HPDE6-E6E7 (cell line): Measurements from ENCODE around the gene POLRMT.
A peak's percentile ranks its signal among the peaks of the same experiment; 100 is the strongest.
"Not testable (repeated sequence)": the region's sequence is repeated elsewhere in the genome, so short reads cannot be mapped to it uniquely, and the experiment has no call there.

Experiments used
- DNase-seq: peaks from one replicate; pipeline ENCODE4 v3.0.0; 2011; ENCODE audit warnings: missing footprints; ENCODE audit errors: extremely low spot score

The POLRMT gene

DNA sequence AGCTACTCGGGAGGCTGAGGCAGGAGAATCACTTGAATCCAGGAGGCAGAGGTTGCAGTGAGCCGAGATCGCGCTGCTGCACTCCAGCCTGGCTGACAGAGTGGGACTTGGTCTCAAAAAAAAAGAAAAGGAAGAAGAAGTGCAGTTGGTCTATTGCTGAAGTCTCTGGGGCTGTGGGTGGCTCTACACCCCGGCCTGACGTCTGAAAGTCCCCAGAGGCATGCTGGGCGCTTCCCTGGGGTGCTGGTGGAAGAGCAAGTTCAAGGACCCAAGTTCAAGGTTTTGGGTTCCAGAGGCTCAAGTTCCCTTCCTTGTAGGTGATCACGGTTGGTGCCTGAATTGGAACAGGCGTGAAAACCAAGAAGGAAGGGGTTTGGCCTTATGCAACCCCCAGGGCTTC is 39.8 kb downstream of the POLRMT start:
- DNase-seq: no peak

- DNase-seq: no peak
Observed at GRCh38 chr19:593055-593454, 40.3 kb downstream of the POLRMT start.

GRCh38 chr19:592101-592500 is 41.2 kb downstream of the POLRMT start:
- DNase-seq: no peak

DNA sequence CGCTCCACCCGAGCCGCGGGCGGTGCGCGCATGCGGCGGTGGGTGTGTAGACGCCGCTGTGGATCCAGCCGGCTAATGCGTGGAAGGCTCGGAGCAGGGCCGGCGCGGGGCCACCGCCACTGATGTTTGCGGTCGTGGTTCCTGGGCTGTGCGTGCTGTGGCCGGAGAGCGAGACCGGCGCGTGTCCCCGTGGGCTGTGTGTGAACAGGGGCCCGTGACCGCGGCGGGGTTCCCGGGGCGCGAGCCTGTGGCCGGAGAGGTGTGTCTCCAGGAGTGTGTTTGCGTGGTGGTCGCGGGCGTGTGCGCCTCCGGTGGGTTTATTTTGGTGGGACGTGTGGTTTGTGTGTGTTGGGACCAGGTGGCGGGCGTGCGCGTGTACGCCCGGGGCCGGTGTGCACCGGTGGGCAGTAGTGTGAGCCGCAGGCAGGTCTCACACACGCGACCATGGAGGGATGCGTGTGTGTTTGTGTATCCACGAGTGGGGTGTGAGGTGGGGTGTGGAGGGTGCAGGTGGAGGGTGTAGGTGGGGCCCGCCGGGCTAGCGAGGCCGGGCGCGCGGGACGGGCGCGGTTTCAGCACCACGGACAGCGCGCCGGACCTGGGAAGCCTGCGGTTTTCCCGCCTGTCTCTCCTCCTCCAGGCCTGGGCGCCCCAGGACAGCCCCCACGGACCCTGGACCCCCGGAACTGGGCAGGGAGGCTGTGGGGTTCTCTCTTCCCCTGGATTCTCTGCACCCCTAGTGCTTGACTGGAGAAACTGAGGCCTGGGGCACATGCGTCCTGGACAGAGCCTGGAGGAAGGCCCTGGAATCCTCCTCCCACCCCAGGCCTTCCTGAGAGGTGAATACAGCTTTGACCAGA is 42.0 kb downstream of the POLRMT start:
- DNase-seq: no peak

DNA sequence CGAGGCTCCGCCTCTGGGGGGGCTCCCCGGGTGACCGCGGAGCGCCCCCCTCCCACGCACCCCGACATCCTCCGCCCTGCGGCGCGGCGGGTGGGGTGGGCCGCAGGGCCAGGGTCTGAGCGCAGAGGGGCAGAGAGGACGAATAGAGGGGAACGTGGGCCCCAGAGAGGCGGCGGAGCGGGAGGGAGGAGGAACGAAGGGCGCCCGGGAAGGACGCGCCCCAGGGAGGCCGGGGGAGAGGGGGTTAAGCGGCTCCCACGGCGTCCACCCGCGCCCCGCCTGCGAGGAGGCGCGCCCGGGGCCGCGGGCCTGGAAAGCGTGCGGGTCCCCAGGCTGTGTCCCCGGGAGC is 42.6 kb downstream of the POLRMT start:
- no peak for DNase-seq

GRCh38 chr19:590396-590745 is 43.0 kb downstream of the POLRMT start:
- DNase-seq: no peak

DNA sequence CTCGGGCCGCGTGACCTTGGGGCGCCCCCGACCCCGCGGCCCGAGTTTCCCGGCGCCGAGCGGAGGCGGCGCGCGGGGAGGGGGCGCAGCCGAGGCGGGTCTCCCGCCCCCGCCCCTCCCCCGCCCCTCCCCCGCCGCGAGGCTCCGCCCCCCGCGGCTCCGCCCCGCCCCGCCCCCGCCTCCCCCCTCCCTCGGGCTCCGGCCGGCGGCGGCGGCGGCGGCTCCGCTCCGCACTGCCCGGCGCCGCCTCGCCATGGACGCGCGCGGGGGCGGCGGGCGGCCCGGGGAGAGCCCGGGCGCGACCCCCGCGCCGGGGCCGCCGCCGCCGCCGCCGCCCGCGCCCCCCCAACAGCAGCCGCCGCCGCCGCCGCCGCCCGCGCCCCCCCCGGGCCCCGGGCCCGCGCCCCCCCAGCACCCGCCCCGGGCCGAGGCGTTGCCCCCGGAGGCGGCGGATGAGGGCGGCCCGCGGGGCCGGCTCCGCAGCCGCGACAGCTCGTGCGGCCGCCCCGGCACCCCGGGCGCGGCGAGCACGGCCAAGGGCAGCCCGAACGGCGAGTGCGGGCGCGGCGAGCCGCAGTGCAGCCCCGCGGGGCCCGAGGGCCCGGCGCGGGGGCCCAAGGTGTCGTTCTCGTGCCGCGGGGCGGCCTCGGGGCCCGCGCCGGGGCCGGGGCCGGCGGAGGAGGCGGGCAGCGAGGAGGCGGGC is 43.5 kb downstream of the POLRMT start, which contains the start of gene HCN2:
Gene HCN2 (plus strand): TSS at position 189 of the 703 bp plus-strand sequence. CDS start 65 bp downstream, at position 254.
- no peak for DNase-seq

- no peak for DNase-seq
Observed at GRCh38 chr19:588741-589692, 44.3 kb downstream of the POLRMT start.

DNA sequence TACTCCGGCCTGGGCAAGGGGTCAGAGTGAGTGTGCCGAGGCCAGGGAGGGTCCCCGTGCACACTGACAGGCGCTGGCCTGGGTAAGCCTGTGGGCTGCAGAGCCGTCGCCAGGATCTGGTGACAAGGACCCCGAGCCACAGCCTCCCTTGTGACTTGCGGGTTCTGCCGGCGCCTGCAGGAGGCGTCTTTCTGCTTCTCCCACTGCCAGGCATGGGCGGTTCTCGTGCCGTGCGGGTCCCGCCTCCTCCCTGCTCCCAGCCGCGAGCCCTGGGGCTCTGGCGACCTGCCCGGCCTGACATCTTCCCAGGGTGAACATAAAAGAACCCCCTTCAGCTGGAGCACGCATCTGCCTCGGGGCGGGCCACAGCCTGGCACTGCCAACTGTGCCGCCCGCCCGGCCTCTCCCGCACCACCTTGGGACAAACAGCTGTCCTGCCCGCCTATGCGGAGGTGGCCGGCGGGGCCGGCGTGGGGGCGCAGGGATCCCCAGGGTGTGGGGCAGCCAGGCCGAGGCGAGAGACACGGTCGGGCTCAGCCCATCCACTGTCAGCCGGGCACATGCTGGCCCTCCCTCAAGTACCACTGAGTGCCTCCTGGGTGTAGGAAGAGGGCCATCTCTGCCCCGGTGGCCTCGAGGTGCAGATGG is 45.1 kb downstream of the POLRMT start:
- DNase-seq: peak; percentile 49

DNA sequence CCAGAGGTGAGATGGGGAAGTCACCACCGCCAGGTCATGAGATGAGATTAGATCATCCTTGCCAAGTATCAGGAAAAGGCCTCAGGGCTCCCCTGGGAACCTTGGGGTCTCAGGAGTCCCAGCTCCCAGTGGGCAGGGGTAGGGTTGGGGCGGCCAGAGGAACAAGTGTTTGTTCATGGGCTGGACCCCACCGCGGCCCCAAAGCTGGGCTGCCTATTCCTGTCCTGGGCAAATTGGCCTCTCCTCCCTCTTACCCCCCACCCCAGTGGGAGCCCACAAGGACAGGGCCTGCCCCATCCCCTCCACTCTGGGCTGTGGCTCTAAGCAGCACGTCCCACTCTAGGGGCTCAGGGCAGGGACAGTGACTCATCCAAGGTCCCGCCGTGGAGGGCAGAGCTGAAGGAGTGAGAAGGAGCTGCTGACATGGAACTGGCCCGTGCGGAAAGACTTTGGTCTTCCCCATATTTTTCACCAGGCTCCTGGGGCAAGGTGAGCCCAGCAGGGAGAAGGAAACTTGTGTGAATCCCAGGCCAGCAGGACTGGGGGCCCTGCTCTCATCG is 47.7 kb downstream of the POLRMT start:
- DNase-seq: no peak

GRCh38 chr19:585146-585545 is 48.2 kb downstream of the POLRMT start:
- DNase-seq: not testable (repeated sequence)

GRCh38 chr19:584240-585001 is 48.9 kb downstream of the POLRMT start:
- no peak for DNase-seq

- DNase-seq: no peak
Observed at GRCh38 chr19:583968-584239, 49.4 kb downstream of the POLRMT start.

DNA sequence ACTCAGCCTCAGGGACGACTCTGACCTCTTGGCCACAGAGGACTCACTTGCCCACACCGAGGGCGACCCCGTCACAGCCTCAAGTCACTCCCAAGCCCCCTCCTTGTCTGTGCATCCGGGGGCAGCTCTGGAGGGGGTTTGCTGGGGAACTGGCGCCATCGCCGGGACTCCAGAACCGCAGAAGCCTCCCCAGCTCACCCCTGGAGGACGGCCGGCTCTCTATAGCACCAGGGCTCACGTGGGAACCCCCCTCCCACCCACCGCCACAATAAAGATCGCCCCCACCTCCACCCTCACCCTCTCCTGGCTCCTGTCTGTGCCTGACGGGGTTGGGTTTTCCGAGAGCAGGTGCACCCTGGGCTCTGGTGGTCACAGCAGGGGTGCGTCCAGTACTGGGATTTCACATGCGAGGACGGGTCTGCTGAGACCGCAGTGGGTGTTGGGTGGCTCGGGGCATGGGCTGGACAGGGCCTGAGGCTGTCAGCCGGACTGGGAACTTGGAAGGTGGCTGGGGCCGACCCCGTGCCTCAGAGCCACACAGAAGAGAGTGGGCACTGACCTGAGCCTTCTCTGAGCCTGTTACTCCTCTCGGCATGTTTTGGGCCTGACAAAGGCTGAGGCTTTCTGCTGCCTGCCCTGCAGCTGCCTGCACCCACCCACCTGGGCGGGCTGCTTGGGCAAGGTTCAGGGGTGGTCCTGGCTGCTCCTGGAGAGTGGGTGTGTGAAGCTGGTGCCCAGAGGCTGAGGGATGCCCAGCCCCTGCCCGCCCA is 50.0 kb downstream of the POLRMT start:
- DNase-seq: no peak

DNA sequence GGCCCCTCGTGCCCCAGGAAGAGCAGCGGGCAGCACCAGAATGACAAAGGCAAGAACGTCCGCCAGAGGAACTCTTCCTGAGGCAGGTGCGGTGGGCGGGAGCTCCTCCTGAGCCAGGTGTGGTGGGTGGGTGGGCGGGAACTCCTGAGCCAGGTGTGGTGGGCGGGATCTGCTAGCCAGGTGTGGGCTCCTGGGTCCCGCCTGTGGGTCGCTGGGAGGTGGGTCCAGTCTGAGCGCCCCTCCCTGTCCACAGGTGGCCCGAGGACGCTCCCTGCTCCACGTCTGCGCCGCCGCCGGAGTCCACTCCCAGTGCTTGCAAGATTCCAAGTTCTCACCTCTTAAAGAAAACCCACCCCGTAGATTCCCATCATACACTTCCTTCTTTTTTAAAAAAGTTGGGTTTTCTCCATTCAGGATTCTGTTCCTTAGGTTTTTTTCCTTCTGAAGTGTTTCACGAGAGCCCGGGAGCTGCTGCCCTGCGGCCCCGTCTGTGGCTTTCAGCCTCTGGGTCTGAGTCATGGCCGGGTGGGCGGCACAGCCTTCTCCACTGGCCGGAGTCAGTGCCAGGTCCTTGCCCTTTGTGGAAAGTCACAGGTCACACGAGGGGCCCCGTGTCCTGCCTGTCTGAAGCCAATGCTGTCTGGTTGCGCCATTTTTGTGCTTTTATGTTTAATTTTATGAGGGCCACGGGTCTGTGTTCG is 50.7 kb downstream of the POLRMT start:
- DNase-seq: no peak

DNA sequence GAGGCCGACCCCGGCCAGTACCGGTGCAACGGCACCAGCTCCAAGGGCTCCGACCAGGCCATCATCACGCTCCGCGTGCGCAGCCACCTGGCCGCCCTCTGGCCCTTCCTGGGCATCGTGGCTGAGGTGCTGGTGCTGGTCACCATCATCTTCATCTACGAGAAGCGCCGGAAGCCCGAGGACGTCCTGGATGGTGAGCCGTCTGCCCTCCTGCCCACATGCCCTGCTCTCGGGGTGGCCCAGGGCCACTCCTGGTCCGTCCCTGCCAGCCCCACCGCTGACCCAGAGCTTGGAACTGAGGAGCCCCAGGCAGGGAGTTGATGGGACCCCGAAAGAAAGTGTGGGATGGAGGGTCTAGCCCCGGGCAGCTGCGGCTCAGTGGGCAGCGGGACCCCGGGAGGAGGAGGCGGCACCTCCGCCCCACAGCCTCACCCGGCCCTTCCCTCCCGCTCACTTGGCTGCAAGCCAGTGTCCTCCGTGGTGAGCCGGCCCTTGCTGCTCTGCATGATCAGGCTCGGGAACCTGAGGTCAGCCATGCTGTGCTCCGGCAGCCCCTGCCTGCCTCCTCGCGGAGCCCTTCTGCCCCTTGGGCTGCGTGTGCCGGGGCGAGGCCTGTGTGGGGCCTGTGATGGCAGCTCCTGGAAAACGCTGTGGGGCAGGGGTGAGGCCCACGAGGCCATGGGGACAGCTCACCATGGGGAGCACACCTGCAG is 51.8 kb downstream of the POLRMT start:
- DNase-seq: no peak

DNA sequence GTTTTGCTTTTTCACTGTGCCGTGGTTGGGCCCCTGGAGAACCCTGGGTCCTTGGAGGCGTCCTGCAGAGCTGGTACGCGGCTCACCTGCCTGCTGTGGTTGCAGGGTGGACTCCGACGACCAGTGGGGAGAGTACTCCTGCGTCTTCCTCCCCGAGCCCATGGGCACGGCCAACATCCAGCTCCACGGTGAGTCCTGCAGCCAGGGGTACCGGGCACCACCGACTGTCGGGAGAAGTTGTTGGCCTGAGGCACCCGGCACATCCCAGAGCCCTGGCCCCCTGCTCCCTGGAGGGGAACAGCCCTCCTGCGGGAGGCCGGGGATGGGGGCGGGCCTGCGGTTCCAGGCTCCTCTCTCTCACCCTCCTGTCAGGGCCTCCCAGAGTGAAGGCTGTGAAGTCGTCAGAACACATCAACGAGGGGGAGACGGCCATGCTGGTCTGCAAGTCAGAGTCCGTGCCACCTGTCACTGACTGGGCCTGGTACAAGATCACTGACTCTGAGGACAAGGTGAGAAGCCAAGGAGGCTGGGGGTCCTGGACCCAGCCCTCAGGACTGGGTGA is 53.0 kb downstream of the POLRMT start:
- DNase-seq: no peak

DNA sequence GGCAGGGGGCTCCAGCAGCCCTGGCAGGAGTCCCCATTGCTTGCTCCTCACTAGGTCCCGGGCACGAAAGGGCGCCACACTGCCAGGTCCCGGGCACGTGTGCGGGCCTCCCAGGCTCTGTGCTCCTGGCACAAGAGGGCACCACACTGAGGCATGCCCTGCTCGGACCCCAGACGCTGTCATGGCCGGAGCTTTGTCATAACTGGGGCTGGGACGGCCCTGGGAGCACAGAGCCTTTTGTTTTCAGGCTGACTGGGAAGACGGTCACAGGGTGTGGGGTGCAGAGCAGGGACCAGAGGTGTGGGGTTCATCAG is 53.5 kb downstream of the POLRMT start:
- DNase-seq: no peak
